GM10266 (cell line): ENCODE measurements around the gene ACOT11.

Experiments used
- DNase-seq: peaks from one replicate; pipeline ENCODE4 v3.0.0; 2012; ENCODE audit errors: extremely low spot score
- CTCF ChIP-seq: IDR thresholded peaks from 2 replicates; pipeline ENCODE4 v1.5.1; 2012; ENCODE audit warnings: mild to moderate bottlenecking, low read depth; ENCODE audit not compliant: control insufficient read depth, insufficient read depth; ENCODE audit errors: missing control alignments

The ACOT11 gene

GRCh38 chr1:54567961-54568360 lies 19.9 kb downstream of the ACOT11 start:
- DNase-seq: no peak
- TF ChIP-seq CTCF: no peak

GRCh38 chr1:54569339-54569738 lies 21.3 kb downstream of the ACOT11 start:
- no peak for TF ChIP-seq CTCF
- DNase-seq: no peak

- TF ChIP-seq CTCF: no peak
- DNase-seq: no peak
These were observed 22.1 kb downstream of the ACOT11 start for GRCh38 chr1:54570161-54570560.

GRCh38 chr1:54571326-54571725 lies 23.3 kb downstream of the ACOT11 start:
- no peak for DNase-seq
- TF ChIP-seq CTCF: no peak

- DNase-seq: no peak
- no peak for TF ChIP-seq CTCF
These were observed 23.9 kb downstream of the ACOT11 start for GRCh38 chr1:54571803-54572541.

GRCh38 chr1:54572542-54572850 lies 24.5 kb downstream of the ACOT11 start:
- TF ChIP-seq CTCF: no peak
- no peak for DNase-seq

- no peak for DNase-seq
- TF ChIP-seq CTCF: no peak
These were observed 26.2 kb downstream of the ACOT11 start for GRCh38 chr1:54574158-54574778.
